HG03457 (cell line): Measurements from ENCODE around the gene ANKRD37.
"Not testable (repeated sequence)": the region's sequence is repeated elsewhere in the genome, so short reads cannot be mapped to it uniquely, and the experiment has no call there.

Experiments
- ATAC-seq: cut with Tn5 transposase; IDR thresholded peaks from one replicate; pipeline ENCODE4 v1.9.1; 2021; ENCODE audit warnings: moderate number of reproducible peaks; ENCODE audit not compliant: unreplicated experiment

ANKRD37 gene, protein sequence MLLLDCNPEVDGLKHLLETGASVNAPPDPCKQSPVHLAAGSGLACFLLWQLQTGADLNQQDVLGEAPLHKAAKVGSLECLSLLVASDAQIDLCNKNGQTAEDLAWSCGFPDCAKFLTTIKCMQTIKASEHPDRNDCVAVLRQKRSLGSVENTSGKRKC

DNA sequence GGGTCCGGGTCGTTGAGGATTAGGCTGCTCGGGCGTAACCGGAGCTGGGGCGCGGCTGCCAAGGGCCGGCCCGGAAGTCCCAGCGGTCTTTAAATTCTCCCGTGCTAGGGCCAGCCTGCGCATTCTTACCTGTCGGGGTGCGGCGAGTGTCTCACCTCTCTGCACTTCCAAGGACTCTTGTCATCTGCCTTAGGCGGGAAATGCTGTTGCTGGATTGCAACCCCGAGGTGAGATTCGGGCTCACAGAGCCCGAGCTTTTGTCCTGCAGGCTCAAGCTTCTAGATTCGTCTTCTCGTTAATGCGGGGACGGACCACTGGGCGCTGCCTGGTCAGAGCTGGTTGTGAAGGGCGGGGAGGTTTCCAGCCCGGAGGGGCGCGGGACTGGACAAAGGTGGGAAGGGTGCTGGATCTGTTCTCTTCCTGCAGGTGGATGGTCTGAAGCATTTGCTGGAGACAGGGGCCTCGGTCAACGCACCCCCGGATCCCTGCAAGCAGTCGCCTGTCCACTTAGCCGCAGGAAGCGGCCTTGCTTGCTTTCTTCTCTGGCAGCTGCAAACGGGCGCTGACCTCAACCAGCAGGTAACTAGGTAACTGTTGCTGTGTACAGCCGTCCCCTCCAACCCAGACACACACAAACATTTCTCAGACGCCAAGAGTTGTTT is at the start of gene ANKRD37:
ANKRD37 (plus strand) TSS at position 118 of the 662 bp plus-strand sequence; CDS start at position 201, 83 bp downstream.
- no peak for ATAC-seq

DNA sequence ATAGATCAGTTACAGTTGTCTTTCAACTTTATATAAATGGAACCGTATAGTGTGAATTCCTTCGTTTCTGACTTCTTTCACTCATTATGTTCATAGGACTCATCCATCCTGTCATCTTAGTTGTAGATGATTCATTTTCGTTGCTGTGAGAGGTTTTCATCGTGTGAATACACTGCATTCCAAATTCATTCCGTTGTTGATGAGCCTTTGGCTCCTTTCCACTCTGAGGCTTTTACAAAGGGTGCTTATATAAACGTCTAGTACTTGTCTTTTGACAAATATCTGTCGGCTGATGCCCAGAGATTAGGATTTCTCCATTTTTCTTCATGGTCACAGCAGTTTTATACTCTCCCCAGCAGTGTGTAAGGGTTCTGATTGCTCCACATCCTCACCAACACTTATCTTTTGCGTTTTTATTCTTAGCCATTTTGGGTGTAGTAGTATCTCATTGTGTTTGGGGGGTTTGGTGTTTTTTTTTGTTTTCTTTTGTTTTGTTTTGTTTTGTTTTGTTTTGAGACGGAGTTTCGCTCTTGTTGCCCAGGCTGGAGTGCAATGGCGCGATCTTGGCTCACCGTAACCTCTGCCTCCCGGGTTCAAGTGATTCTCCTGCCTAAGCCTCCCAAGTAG is 49.6 kb upstream of the ANKRD37 start:
- ATAC-seq, result no peak

DNA sequence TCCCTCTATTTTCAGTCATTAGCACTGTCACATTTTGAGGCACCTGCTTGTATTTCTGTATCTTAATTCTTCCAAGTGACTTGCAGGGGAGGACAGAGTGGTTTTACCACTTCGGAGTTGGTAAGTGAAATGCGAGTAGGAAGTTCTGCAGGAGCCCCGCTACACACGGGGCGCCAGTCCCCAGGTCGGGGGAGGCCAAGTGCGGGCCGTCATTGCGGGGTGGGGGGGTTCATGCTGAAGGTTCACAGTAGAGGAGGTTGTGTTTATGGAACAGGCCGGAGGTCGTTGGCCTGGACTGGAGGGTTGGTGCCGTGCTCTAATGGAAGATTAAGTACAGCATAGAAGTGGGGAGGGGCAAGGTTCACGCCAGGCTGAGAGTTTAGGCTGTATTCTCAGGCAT is 45.0 kb upstream of the ANKRD37 start:
- no peak for ATAC-seq

DNA sequence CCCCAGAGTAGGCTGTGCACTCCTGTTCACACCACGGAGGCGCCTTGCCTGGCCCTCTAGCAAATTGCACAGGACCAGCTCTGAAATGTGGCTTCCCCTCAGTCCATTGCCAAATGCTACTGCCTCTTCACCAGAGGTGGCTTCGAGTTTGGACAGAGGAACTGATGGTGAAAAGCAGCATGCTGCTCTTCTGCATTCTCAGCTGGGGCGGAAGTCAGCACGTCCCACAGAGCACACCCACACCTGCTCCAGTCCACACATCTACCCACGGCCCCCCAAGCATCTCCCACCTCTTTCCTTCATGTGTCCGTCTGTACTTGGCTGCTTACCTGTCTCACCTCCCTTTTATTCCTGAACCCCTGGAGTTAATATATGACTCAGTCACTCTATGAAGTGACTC is 44.4 kb upstream of the ANKRD37 start:
- ATAC-seq, result no peak

DNA sequence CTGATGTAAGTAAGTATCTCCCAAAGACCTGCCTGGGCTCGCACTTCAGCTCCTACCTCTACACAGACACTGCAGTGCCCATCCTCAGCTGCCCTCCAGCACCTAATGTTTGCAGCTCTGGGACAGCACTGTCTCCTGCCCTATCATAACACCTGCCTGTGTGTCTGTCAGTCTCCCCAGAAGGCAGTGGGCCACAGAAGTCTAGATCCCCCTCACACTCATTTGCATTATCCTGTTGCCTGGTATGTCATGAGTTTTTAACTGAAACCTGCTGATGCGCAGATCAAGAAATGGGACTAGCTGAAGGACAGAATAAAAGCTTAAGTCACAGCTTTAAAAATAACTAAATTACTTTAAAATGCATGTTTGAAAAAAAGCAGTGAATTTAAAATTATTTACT is 43.9 kb upstream of the ANKRD37 start:
- no peak for ATAC-seq

DNA sequence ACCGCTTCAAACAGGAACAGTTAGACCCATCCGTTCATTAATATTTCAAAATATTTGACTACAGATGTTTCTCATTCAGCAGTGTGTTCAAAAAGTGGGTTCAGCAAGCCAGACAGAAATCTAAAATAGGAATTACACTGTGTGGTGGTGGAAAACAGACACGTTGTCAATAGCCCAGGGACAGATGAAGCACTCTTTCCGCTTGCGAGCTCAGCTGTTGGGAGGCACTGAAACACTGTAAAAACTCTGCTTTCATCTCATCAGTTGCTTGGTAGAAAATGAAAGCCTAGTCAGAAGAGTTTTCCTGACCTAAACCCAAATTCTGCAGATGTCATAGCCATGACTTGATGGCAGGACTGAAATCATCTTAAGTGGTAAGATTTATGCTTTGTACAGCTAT is 39.4 kb upstream of the ANKRD37 start:
- no peak for ATAC-seq

DNA sequence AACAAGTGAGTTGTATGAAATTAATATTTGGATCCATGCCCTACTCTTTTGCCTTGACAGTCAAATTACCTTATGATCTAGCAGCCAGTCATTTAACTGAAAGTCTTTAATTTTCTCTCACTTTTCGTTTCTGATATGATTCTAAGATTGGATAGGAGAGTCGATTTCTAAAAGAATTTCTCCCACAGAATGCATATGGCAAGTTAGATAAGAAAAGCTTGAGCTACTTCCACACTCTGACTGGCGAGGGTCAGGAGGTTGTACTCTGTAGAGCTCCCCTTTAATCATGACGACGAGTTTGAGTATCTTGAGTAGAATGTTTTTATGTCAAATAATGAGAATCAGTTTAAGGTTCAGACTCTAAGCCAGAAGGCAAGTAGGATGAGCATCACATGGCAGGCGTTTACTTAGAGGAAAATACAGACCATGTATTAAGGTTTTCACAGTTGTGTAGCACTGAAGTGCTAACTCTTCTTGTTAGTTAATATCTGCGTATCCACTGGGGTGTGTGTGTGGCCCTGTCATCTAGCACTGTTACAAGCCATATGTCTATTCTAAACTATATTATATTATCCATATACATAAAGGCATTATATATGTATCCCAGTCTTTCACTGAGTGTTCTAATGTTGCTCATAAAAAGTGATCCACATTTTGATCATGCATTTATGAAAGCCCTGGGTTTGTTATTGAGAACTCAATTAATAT is 38.8 kb upstream of the ANKRD37 start:
- ATAC-seq, result no peak

DNA sequence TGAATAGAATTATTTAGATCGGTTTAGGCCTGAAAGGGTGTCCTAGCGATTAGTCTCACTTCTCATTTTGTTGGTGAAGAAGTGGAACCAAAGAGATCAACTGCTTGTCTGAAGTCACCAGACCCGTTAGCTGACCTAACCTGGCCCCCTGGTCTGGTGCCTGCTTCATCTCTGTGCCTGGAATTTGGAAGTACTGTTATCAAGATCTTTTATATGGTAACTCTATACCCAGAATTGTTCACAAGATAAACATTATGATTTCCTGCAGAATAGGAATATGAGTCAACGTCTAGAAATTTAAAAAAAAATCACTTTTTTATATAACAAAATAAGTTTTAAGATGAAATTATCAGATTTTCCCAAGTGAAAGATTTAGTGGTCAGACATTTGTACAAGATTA is 38.1 kb upstream of the ANKRD37 start:
- no peak for ATAC-seq

DNA sequence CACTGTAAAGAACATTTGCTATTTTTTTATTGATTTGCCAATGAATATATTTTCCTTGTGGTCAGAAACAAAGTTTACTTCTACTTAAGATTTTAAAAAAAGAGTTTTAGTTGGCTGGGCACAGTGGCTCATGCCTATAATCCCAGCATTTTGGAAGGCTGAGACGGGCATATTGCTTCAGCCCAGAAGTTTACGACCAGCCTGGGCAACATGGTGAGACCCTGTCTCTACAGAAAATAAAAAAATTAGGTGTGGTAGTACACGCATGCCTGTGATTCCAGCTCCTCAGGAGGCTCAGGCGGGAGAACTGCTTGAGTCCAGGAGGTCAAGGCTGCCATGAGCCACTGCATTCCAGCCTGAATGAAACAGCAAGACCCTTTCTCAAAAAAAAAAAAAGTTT is 37.7 kb upstream of the ANKRD37 start:
- ATAC-seq, result no peak

DNA sequence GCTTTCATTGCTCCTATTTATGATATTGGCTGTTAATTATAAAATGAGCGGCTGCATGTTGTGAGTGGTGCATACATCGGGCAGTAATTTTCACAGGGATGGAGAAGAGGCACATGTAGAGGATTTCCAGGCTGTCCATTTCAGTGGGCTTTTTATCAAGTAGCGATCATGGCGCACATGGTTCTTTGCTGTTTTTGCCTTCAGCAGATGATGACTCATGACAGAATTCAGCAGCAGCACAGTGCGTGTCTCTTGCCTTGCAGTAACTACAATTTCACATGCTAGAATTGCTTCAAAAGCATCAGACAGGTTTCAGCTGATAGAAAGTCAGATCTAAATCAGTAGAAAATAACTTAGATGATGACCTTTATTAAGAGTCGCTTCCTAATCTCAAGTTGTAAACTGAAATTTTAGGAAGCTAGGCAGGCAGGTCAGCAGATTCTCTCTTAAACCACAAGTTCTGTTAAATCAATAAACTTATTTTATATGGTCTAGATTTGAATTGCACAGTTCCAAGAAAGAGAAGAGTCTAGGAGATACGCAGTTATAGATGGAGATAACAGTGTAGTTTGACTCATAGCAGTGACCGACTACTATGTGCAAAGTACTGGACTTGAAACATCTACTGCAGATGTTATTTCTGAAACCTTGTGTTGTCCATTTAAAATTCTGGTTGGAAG is 36.7 kb upstream of the ANKRD37 start:
- ATAC-seq, result no peak

DNA sequence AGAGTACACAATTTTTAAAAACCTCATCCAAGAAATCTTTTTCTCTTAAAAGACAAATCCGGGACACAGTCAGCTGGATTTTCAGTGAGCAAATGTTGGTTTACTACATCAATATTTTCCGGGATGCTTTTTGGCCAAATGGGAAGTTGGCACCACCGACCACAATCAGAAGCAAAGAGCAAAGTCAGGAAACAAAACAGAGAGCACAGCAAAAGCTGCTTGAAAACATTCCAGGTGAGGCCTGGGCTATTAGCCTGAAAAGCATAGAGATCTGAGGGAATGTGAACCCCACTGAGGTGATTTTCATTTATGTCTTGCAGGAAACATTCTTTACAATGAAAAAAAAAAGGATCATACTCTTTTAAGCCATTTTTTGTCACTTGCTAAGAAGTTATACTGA is 34.8 kb upstream of the ANKRD37 start:
- ATAC-seq, result no peak

DNA sequence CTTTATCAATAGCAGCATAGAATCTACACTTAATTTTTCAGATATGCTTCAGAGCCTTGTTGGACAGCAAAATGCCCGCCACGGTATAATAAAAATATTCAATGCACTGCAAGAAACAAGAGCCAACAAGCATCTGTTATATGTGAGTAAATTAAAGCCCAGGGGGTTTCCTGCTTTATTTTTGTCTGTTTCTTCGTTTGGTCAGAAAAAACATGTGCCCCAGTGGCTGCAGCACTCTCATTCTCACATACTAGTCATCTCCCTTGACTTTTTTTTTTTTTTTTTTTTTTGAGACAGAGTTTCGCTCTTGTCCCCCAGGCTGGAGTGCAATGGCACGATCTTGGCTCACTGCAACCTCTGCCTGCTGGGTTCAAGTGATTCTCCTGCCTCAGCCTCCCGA is 34.1 kb upstream of the ANKRD37 start:
- not testable (repeated sequence) for ATAC-seq

DNA sequence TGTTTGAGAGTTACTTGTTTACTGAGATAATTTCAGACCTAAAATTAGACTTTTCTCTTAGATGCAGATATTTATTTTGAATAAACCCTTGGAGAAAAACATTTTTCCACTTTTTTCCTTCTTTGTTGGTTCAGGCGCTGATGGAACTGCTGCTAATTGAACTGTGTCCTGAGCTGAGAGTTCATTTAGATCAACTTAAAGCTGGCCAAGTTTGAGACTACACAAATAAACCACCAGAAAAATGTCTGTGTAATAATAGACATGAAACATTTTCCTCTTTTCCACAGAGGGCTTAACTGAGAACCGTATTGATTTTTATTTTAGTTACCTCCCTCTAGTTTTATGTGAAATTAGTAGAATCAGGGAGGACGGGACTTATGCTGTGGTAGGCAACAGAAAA is 33.4 kb upstream of the ANKRD37 start:
- ATAC-seq, result no peak

DNA sequence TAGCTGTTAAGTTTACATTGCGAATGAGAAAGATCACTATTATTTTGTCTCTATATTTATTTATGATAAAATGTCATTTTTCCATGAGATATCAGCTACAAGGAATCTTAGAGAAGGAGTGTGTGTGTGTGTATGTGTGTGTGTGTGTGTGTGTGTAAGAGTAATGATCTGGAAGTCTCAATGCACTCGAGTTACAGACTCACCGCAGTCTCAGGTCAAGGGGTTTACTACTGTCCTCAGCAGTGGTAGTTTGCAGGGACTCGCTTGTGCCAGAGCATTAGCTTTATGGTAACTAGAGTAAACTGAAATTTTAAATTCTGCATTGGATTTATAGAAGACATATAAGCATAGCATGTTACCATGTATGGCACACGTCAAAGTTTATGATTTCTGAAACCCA is 31.8 kb upstream of the ANKRD37 start:
- ATAC-seq, result no peak

DNA sequence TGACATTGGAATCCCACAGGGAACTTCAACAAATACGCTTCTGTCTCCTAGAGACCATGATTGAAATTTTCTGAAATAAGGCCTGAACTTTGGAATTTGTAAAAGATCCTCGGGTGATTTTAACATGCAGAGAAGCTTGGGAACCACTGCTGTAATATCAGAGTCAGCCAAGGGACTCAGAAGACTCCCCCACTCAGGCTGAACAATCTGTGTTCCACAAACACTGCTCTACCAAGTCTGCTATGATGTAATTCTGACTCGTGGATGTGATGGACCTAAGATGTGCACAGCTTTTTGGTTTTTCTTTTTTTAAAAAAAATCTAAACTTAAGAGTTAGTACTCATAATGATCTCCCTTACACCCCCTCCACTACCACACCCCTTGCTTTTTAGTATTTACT is 26.9 kb upstream of the ANKRD37 start:
- no peak for ATAC-seq

DNA sequence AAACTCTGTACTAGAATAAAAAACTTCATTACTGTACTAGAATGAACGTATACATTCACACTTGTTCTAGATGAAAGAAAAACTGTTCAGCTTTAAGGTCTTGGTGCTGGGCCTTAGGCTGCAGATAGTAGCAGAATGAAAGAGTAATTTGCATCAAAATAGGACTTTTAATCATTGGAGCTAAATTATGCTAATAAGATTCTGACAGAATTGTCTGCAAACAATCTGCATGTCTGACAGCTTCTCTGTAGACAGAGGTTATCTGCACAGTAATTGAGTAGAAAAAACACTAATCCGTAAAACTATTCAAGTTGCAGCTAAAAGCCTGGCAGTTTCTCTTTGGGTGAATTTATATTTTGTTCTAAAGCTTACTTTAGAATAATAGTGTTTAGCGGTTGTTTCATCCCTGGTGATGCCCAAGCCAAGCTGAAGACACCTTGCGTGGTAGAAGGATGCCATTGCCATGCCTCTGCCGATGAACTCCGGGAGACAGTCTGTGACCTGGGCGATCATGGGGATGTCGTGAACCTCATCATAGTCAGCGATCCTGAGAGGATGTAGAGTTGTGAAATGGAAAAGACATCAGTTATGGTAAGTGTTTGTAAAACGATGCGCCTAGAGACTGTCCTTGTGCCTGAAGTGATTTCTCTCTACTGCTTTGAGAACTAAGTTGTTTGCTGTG is 26.2 kb upstream of the ANKRD37 start:
- ATAC-seq, result no peak

DNA sequence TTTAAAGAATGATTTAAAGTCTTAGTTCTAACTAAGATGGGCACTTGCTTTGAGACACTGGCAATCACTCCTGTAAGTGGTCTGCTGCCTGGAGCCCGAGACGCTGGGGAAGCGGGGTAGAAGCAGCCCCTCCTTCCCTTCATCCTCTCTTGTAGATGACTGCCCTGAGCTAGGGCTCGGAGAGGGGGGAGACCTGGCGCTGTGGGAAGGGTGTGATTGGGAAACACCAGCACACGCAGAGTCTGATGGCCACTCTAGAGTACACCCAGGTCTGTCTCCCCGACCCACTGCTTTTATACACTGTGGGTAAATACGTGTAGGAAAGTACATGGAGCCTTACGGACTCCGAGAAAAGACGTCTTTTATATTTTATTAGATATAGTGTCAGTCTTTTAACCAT is 24.9 kb upstream of the ANKRD37 start:
- ATAC-seq, result no peak

DNA sequence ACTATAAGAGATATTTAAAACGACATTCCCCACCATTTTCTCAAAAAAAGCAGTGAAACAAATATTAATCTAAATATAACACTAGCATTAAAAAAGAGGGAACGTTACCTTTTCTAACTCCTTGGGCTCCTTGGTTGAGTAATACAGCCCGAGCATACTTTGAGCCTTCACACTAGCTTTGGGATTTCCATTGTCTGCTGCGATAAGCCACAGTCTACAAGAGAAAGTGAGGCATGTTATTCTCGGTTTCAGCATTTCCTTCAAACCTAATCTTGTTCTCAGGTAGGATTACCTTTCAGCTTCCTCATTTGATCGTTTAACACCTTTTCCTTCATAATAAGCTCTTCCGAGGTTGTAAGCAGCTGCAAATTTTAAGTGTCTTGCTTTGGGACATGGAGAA is 22.6 kb upstream of the ANKRD37 start:
- ATAC-seq, result no peak

DNA sequence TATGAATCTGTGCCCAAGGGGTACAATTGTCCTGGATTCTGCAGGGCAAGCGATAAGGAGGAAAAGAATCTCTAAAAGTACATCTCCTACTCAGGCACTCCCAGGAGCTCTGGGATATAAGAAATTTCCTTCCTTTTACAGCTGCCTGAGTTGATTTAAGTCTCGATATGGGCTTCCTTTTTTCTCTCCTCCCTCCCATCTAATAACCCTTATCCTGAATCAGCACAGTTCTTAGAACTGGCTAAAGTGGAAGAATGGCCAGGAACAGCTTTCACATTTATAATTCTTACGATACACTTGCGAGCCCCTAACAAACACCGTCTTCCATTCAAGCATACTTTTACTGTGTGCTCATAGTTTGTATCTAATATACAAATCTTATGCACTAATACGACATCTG is 22.1 kb upstream of the ANKRD37 start:
- ATAC-seq, result no peak

DNA sequence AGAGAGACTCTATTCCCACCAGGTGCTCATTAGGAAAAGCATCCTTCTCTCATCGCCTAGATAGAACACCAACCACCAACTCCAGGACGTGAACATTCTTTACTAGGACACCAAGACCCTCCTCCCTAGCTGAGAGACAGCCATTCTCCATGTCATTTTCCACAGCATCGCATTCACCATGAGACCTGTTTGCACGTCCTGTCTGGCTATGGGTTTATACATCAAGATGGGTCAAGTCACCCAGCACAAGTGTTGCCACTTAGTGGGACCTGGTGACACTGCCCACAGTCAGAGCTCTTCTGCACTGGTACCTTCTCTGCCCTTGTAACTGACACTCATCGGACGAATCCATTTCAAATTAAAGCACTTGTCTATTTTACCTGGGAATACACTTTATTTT is 18.4 kb upstream of the ANKRD37 start:
- no peak for ATAC-seq
